Spleen (tissue), 7 donors: ENCODE results near the gene BTD.

Source experiments
- POLR2AphosphoS5 ChIP-seq, 3 donors: sonication (generic); formaldehyde crosslinking; IDR thresholded peaks; one replicate each; pipeline ENCODE4 v1.5.1; 2017; ENCODE audit warnings: antibody characterized with exemption in 3 of 3
- TF ChIP-seq, protein P1 (sequence below), 11 experiments: fragments of 200-600 bp in 7 of 11; fragments of 450-650 bp in 4 of 11; sonication (generic) in 4 of 11; IDR thresholded peaks in 8 of 11; conservative IDR thresholded peaks in 3 of 11; 1 replicate in 7 of 11; 2 replicates in 4 of 11; pipeline versions ENCODE4 v1.4.0 to v1.8.0; 2016 to 2021; ENCODE audit warnings: antibody characterized with exemption in 11 of 11, inconsistent platforms in 4 of 11, mild to moderate bottlenecking in 1 of 11
- donor health status: DM: no; HTN: no; CAD: no; lungs with moderate emphysema.
- donor health status: DM: no; HTN: no; CAD: no.
- donor health status: DM: no; HTN: no; CAD: no.

DNA sequence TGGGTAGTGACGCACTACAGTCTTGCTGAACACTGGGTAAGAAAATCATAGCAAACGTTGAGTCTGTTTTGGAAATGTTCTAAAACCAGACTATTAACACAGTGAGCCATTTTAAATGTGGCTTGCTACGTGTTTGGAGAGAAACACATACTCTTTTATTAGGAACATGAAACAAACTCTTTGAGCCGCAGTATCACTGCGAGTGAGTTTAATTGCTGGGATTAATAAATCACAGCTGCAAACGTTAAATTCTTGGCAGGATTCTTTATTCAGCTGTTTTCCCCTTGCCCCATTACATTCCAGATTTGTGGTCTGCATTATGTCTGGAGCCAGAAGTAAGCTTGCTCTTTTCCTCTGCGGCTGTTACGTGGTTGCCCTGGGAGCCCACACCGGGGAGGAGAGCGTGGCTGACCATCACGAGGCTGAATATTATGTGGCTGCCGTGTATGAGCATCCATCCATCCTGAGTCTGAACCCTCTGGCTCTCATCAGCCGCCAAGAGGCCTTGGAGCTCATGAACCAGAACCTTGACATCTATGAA is 33.6 kb downstream of the BTD start:
- TF ChIP-seq, protein P1, sequence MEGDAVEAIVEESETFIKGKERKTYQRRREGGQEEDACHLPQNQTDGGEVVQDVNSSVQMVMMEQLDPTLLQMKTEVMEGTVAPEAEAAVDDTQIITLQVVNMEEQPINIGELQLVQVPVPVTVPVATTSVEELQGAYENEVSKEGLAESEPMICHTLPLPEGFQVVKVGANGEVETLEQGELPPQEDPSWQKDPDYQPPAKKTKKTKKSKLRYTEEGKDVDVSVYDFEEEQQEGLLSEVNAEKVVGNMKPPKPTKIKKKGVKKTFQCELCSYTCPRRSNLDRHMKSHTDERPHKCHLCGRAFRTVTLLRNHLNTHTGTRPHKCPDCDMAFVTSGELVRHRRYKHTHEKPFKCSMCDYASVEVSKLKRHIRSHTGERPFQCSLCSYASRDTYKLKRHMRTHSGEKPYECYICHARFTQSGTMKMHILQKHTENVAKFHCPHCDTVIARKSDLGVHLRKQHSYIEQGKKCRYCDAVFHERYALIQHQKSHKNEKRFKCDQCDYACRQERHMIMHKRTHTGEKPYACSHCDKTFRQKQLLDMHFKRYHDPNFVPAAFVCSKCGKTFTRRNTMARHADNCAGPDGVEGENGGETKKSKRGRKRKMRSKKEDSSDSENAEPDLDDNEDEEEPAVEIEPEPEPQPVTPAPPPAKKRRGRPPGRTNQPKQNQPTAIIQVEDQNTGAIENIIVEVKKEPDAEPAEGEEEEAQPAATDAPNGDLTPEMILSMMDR (IDR thresholded peaks at IDR 0.05 in 8 of 11, conservative IDR thresholded peaks at IDR 0.05 in 3 of 11), result no peak
- no peak for TF ChIP-seq POLR2AphosphoS5 (IDR thresholded peaks at IDR 0.05)
